BLaER1 (cell line): ENCODE data around the gene STAT5B.

Experiments
- H3K27ac ChIP-seq: shearing (Covaris generic); formaldehyde crosslinking; 2 replicates; pipeline ENCODE4 v1.8.1; 2022
- H3K27me3 ChIP-seq: shearing (Covaris generic); formaldehyde crosslinking; 2 replicates; pipeline ENCODE4 v1.8.1; 2022
- H3K36me3 ChIP-seq: shearing (Covaris generic); formaldehyde crosslinking; 2 replicates; pipeline ENCODE4 v1.8.1; 2022
- H3K4me1 ChIP-seq: shearing (Covaris generic); formaldehyde crosslinking; 2 replicates; pipeline ENCODE4 v1.8.1; 2022
- H3K4me2 ChIP-seq: shearing (Covaris generic); formaldehyde crosslinking; 2 replicates; pipeline ENCODE4 v1.8.1; 2022
- H3K4me3 ChIP-seq: shearing (Covaris generic); formaldehyde crosslinking; 2 replicates; pipeline ENCODE4 v1.8.1; 2022
- H3K9ac ChIP-seq: shearing (Covaris generic); formaldehyde crosslinking; 2 replicates; pipeline ENCODE4 v1.8.1; 2022
- H3K9me3 ChIP-seq: shearing (Covaris generic); formaldehyde crosslinking; 2 replicates; pipeline ENCODE4 v1.8.1; 2022
- H4K20me1 ChIP-seq: shearing (Covaris generic); formaldehyde crosslinking; 2 replicates; pipeline ENCODE4 v1.8.1; 2022
- Cebpa-rat ChIP-seq: shearing (Covaris generic); IDR thresholded peaks from 2 replicates; pipeline ENCODE4 v1.8.1; 2022

STAT5B gene

GRCh38 chr17:42202159-42202558 lies 74.0 kb downstream of the STAT5B start:
- no peaks in the 10 kb centered on the region for H3K9me3 ChIP-seq
- H3K9ac ChIP-seq = 0 out of 2 replicates have a peak overlapping the region, but pooled peaks have one; percentile 1
- peaks cover 11% of the 10 kb centered on the region for H3K4me1 ChIP-seq
- TF ChIP-seq Cebpa-rat = no peak
- no peak overlapping the region for H3K27ac ChIP-seq
- no peaks in the 10 kb centered on the region for H3K27me3 ChIP-seq
- peaks cover 77% of the 10 kb centered on the region for H3K36me3 ChIP-seq
- no peaks in the 10 kb centered on the region for H4K20me1 ChIP-seq
- H3K4me3 ChIP-seq = no peak overlapping the region
- no peak overlapping the region for H3K4me2 ChIP-seq

- no peak for TF ChIP-seq Cebpa-rat
Measured at GRCh38 chr17:42201458-42201772, 74.8 kb downstream of the STAT5B start.

GRCh38 chr17:42200706-42201457 lies 75.3 kb downstream of the STAT5B start:
- Histone ChIP-seq H3K36me3 (peaks cover 65% of the 10 kb centered on the region), H3K4me2 (no peak overlapping the region), H3K4me3 (no peak overlapping the region), H3K27ac (no peak overlapping the region), H4K20me1 (no peaks in the 10 kb centered on the region), H3K4me1 (peaks cover 11% of the 10 kb centered on the region), H3K9ac (no peak overlapping the region), H3K9me3 (no peaks in the 10 kb centered on the region), H3K27me3 (no peaks in the 10 kb centered on the region)
- no peak for TF ChIP-seq Cebpa-rat

More at GRCh38 chr17:42201458-42201772, 74.8 kb downstream of the STAT5B start:
- H3K36me3 ChIP-seq = peaks cover 70% of the 10 kb centered on the region
- H3K9ac ChIP-seq = 0 out of 2 replicates have a peak overlapping the region, but pooled peaks have one; percentile 1
- H3K27me3 ChIP-seq = no peaks in the 10 kb centered on the region
- H3K4me2 ChIP-seq = no peak overlapping the region
- no peaks in the 10 kb centered on the region for H4K20me1 ChIP-seq
- no peak overlapping the region for H3K4me3 ChIP-seq
- no peak overlapping the region for H3K27ac ChIP-seq
- no peaks in the 10 kb centered on the region for H3K9me3 ChIP-seq
- peaks cover 11% of the 10 kb centered on the region for H3K4me1 ChIP-seq

GRCh38 chr17:42199416-42200011 lies 76.7 kb downstream of the STAT5B start:
- peak overlapping the region; percentile 2; the same call in 1 of the 2 replicates for H3K27ac ChIP-seq
- no peaks in the 10 kb centered on the region for H3K27me3 ChIP-seq
- H3K4me3 ChIP-seq = no peak overlapping the region
- H3K4me2 ChIP-seq = no peak overlapping the region
- H3K9ac ChIP-seq = no peak overlapping the region
- no peaks in the 10 kb centered on the region for H3K9me3 ChIP-seq
- peaks cover 51% of the 10 kb centered on the region for H3K36me3 ChIP-seq
- H4K20me1 ChIP-seq = no peaks in the 10 kb centered on the region
- peaks cover 17% of the 10 kb centered on the region for H3K4me1 ChIP-seq
- no peak for TF ChIP-seq Cebpa-rat

- no peaks in the 10 kb centered on the region for H3K27me3 ChIP-seq
Measured at GRCh38 chr17:42198897-42199296, 77.3 kb downstream of the STAT5B start.

GRCh38 chr17:42197564-42198156 lies 78.5 kb downstream of the STAT5B start:
- Histone ChIP-seq H3K9ac (no peak overlapping the region), H3K27ac (no peak overlapping the region), H3K4me3 (no peak overlapping the region), H3K9me3 (no peaks in the 10 kb centered on the region), H3K36me3 (peaks cover 32% of the 10 kb centered on the region), H4K20me1 (no peaks in the 10 kb centered on the region), H3K27me3 (no peaks in the 10 kb centered on the region), H3K4me1 (peaks cover 32% of the 10 kb centered on the region), H3K4me2 (no peak overlapping the region)
- no peak for TF ChIP-seq Cebpa-rat

More at GRCh38 chr17:42198897-42199296, 77.3 kb downstream of the STAT5B start:
- no peak for TF ChIP-seq Cebpa-rat
- Histone ChIP-seq H3K36me3 (peaks cover 45% of the 10 kb centered on the region), H3K27ac (no peak overlapping the region), H3K9ac (no peak overlapping the region), H3K4me1 (peaks cover 20% of the 10 kb centered on the region), H4K20me1 (no peaks in the 10 kb centered on the region), H3K4me3 (no peak overlapping the region), H3K4me2 (peak overlapping the region; percentile 15; the same call in 1 of the 2 replicates), H3K9me3 (no peaks in the 10 kb centered on the region)

- no peaks in the 10 kb centered on the region for H3K27me3 ChIP-seq
- H3K4me1 ChIP-seq = peaks cover 59% of the 10 kb centered on the region
- peak within 1 kb of the TSS; percentile 88 for H3K27ac ChIP-seq
- H3K9me3 ChIP-seq = no peaks in the 10 kb centered on the region
- no peaks in the 10 kb centered on the region for H4K20me1 ChIP-seq
- peak within 1 kb of the TSS; percentile 94 for H3K4me2 ChIP-seq
- TF ChIP-seq Cebpa-rat = no peak
- H3K36me3 ChIP-seq = peaks cover 16% of the 10 kb centered on the region; the same call in 1 of the 2 replicates
- H3K4me3 ChIP-seq = peak within 1 kb of the TSS; percentile 78
- peak within 1 kb of the TSS; percentile 84 for H3K9ac ChIP-seq
Measured at GRCh38 chr17:42193969-42194899, 82.0 kb downstream of the STAT5B start, which contains the start of gene GHDC. TSS of gene GHDC (minus strand) at chr17:42194494. CDS start at chr17:42193581, 913 bp downstream.

GRCh38 chr17:42193216-42193968 lies 82.8 kb downstream of the STAT5B start:
- H3K4me1 ChIP-seq = peaks cover 56% of the 10 kb centered on the region
- peak overlapping the region; percentile 78 for H3K4me3 ChIP-seq
- H4K20me1 ChIP-seq = no peaks in the 10 kb centered on the region
- H3K4me2 ChIP-seq = peak overlapping the region; percentile 94
- peak overlapping the region; percentile 88 for H3K27ac ChIP-seq
- peaks cover 16% of the 10 kb centered on the region; the same call in 1 of the 2 replicates for H3K36me3 ChIP-seq
- H3K9ac ChIP-seq = peak overlapping the region; percentile 84
- no peaks in the 10 kb centered on the region for H3K9me3 ChIP-seq
- H3K27me3 ChIP-seq = no peaks in the 10 kb centered on the region
- no peak for TF ChIP-seq Cebpa-rat
